ENCODE data around the gene AEBP2.

AEBP2 gene

GRCh38 chr12:19520646-19521415 is 81.5 kb downstream of the AEBP2 start:
- H3K36me3 ChIP-seq, result peaks cover 30 to 82% (median 53%) of the 10 kb centered on the region in 11 experiments
- no peak for TF ChIP-seq Cebpa-rat (IDR thresholded peaks at IDR 0.05)

GRCh38 chr12:19525274-19525673 is 86.0 kb downstream of the AEBP2 start:
- Histone ChIP-seq H3K4me1 (peaks cover 0 to 13% (median 0%) of the 10 kb centered on the region in 10 experiments; a peak in 3 of 20 replicates), H3K36me3 (peaks cover 5 to 42% (median 20%) of the 10 kb centered on the region in 11 experiments; a peak in 20 of 22 replicates), H3K27ac (no peak overlapping the region), H3K4me3 (no peak overlapping the region), H4K20me1 (peaks cover 0 to 4% (median 0%) of the 10 kb centered on the region in 11 experiments; a peak in 1 of 22 replicates), H3K9me3 (replicated peaks in 1 of 11) (no peaks in the 10 kb centered on the region), H3K4me2 (no peak overlapping the region), H3K27me3 (no peaks in the 10 kb centered on the region), H3K9ac (no peak overlapping the region)
- TF ChIP-seq Cebpa-rat (IDR thresholded peaks at IDR 0.05), result no peak

More at GRCh38 chr12:19520646-19521415, 81.5 kb downstream of the AEBP2 start:
- H3K4me2 ChIP-seq, result no peak overlapping the region
- H3K9me3 ChIP-seq (replicated peaks in 1 of 11), result no peaks in the 10 kb centered on the region
- H3K4me1 ChIP-seq, result no peaks in the 10 kb centered on the region
- no peak overlapping the region for H3K9ac ChIP-seq
- H3K27ac ChIP-seq, result no peak overlapping the region
- peaks cover 0 to 20% (median 0%) of the 10 kb centered on the region in 11 experiments; a peak in 9 of 22 replicates for H4K20me1 ChIP-seq
- no peaks in the 10 kb centered on the region for H3K27me3 ChIP-seq
- H3K4me3 ChIP-seq, result no peak overlapping the region

GRCh38 chr12:19527866-19528265 is 88.6 kb downstream of the AEBP2 start:
- peaks cover under 1 to 25% (median 5%) of the 10 kb centered on the region in 11 experiments; a peak in 17 of 22 replicates for H3K36me3 ChIP-seq
- peaks cover 0 to 13% (median 0%) of the 10 kb centered on the region in 10 experiments; a peak in 3 of 20 replicates for H3K4me1 ChIP-seq
- H3K27ac ChIP-seq, result no peak overlapping the region
- H4K20me1 ChIP-seq, result no peaks in the 10 kb centered on the region; a peak in 1 of 22 replicates
- H3K27me3 ChIP-seq, result no peaks in the 10 kb centered on the region
- TF ChIP-seq Cebpa-rat (IDR thresholded peaks at IDR 0.05), result no peak
- H3K9me3 ChIP-seq (replicated peaks in 1 of 11), result peaks cover 0 to 4% (median 0%) of the 10 kb centered on the region in 11 experiments; a peak in 2 of 22 replicates
- no peak overlapping the region for H3K9ac ChIP-seq
- H3K4me3 ChIP-seq, result no peak overlapping the region
- H3K4me2 ChIP-seq, result no peak overlapping the region

- Histone ChIP-seq H3K27ac (no peak overlapping the region), H3K27me3 (no peaks in the 10 kb centered on the region), H4K20me1 (no peaks in the 10 kb centered on the region; a peak in 1 of 22 replicates), H3K9me3 (replicated peaks in 1 of 11) (peaks cover 0 to 13% (median 4%) of the 10 kb centered on the region in 11 experiments; a peak in 12 of 22 replicates), H3K9ac (no peak overlapping the region), H3K4me2 (no peak overlapping the region), H3K4me1 (peaks cover 0 to 13% (median 0%) of the 10 kb centered on the region in 10 experiments; a peak in 3 of 20 replicates), H3K4me3 (no peak overlapping the region), H3K36me3 (peaks cover 0 to 20% (median 0%) of the 10 kb centered on the region in 11 experiments; a peak in 5 of 22 replicates)
- no peak for TF ChIP-seq Cebpa-rat (IDR thresholded peaks at IDR 0.05)
Observed at GRCh38 chr12:19528750-19529149, 89.5 kb downstream of the AEBP2 start.

- no peak overlapping the region for H3K27ac ChIP-seq
- no peaks in the 10 kb centered on the region for H3K27me3 ChIP-seq
- H3K9me3 ChIP-seq (replicated peaks in 1 of 11), result peaks cover 3 to 26% (median 17%) of the 10 kb centered on the region in 11 experiments; a peak in 20 of 22 replicates
- no peak overlapping the region for H3K9ac ChIP-seq
- peaks cover 0 to 13% (median 0%) of the 10 kb centered on the region in 10 experiments; a peak in 3 of 20 replicates for H3K4me1 ChIP-seq
- H4K20me1 ChIP-seq, result no peaks in the 10 kb centered on the region; a peak in 1 of 22 replicates
- TF ChIP-seq Cebpa-rat (IDR thresholded peaks at IDR 0.05), result no peak
- peaks cover 0 to 14% (median 0%) of the 10 kb centered on the region in 11 experiments; a peak in 7 of 22 replicates for H3K36me3 ChIP-seq
- no peak overlapping the region for H3K4me3 ChIP-seq
- no peak overlapping the region for H3K4me2 ChIP-seq
Observed at GRCh38 chr12:19529951-19530636, 90.8 kb downstream of the AEBP2 start.

GRCh38 chr12:19530637-19531023 is 91.3 kb downstream of the AEBP2 start:
- Histone ChIP-seq H3K27ac (no peak overlapping the region), H3K9ac (no peak overlapping the region), H3K4me1 (peaks cover 0 to 13% (median 0%) of the 10 kb centered on the region in 10 experiments; a peak in 3 of 20 replicates), H3K27me3 (no peaks in the 10 kb centered on the region), H3K36me3 (peaks cover 0 to 9% (median 2%) of the 10 kb centered on the region in 11 experiments; a peak in 9 of 22 replicates), H3K4me3 (no peak overlapping the region), H3K9me3 (replicated peaks in 1 of 11) (peaks cover 9 to 32% (median 22%) of the 10 kb centered on the region in 11 experiments), H4K20me1 (no peaks in the 10 kb centered on the region; a peak in 1 of 22 replicates), H3K4me2 (no peak overlapping the region)
- no peak for TF ChIP-seq Cebpa-rat (IDR thresholded peaks at IDR 0.05)

GRCh38 chr12:19533567-19533966 is 94.3 kb downstream of the AEBP2 start:
- no peak overlapping the region for H3K4me3 ChIP-seq
- H3K9me3 ChIP-seq (replicated peaks in 1 of 11), result peaks cover 15 to 47% (median 32%) of the 10 kb centered on the region in 11 experiments
- peaks cover 0 to 8% (median 0%) of the 10 kb centered on the region in 10 experiments; a peak in 3 of 20 replicates for H3K4me1 ChIP-seq
- H4K20me1 ChIP-seq, result no peaks in the 10 kb centered on the region; a peak in 1 of 22 replicates
- TF ChIP-seq Cebpa-rat (IDR thresholded peaks at IDR 0.05), result no peak
- H3K9ac ChIP-seq, result no peak overlapping the region
- no peak overlapping the region for H3K27ac ChIP-seq
- no peaks in the 10 kb centered on the region for H3K27me3 ChIP-seq
- H3K36me3 ChIP-seq, result peaks cover 0 to 13% (median 7%) of the 10 kb centered on the region in 11 experiments; a peak in 8 of 22 replicates
- no peak overlapping the region for H3K4me2 ChIP-seq

- H3K9ac ChIP-seq, result no peak overlapping the region
- no peaks in the 10 kb centered on the region for H3K27me3 ChIP-seq
- no peak overlapping the region for H3K4me3 ChIP-seq
- peaks cover 0 to 13% (median 7%) of the 10 kb centered on the region in 11 experiments; a peak in 8 of 22 replicates for H3K36me3 ChIP-seq
- 0 out of 20 replicates have a peak, but pooled peaks cover 0 to 6% (median 0%) of the 10 kb centered on the region in 10 experiments for H3K4me1 ChIP-seq
- H3K27ac ChIP-seq, result no peak overlapping the region
- H3K9me3 ChIP-seq (replicated peaks in 1 of 11), result peaks cover 15 to 31% (median 25%) of the 10 kb centered on the region in 11 experiments
- no peak overlapping the region for H3K4me2 ChIP-seq
- TF ChIP-seq Cebpa-rat (IDR thresholded peaks at IDR 0.05), result no peak
- no peaks in the 10 kb centered on the region for H4K20me1 ChIP-seq
Observed at GRCh38 chr12:19539071-19539470, 99.8 kb downstream of the AEBP2 start.
